Epithelial cell of alveolus of lung (primary cell): ENCODE data around the gene SLC35F5. TPM values are rescaled to one million over a fixed set of nuclear protein-coding genes. Genes with fewer than 3 reads are reported as not detected.

Experiments
- total RNA-seq: library from RNA; depleted of rRNA; stranded (reverse); fragments of >200 nt; gene quantifications from 2 replicates; pipeline ENCODE4 v1.2.1, GENCODE V29; 2015

SLC35F5 gene, protein sequence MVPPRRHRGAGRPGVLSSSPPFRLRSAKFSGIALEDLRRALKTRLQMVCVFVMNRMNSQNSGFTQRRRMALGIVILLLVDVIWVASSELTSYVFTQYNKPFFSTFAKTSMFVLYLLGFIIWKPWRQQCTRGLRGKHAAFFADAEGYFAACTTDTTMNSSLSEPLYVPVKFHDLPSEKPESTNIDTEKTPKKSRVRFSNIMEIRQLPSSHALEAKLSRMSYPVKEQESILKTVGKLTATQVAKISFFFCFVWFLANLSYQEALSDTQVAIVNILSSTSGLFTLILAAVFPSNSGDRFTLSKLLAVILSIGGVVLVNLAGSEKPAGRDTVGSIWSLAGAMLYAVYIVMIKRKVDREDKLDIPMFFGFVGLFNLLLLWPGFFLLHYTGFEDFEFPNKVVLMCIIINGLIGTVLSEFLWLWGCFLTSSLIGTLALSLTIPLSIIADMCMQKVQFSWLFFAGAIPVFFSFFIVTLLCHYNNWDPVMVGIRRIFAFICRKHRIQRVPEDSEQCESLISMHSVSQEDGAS
- 34.5 and 49.3 TPM in 2 replicates for total RNA-seq

DNA sequence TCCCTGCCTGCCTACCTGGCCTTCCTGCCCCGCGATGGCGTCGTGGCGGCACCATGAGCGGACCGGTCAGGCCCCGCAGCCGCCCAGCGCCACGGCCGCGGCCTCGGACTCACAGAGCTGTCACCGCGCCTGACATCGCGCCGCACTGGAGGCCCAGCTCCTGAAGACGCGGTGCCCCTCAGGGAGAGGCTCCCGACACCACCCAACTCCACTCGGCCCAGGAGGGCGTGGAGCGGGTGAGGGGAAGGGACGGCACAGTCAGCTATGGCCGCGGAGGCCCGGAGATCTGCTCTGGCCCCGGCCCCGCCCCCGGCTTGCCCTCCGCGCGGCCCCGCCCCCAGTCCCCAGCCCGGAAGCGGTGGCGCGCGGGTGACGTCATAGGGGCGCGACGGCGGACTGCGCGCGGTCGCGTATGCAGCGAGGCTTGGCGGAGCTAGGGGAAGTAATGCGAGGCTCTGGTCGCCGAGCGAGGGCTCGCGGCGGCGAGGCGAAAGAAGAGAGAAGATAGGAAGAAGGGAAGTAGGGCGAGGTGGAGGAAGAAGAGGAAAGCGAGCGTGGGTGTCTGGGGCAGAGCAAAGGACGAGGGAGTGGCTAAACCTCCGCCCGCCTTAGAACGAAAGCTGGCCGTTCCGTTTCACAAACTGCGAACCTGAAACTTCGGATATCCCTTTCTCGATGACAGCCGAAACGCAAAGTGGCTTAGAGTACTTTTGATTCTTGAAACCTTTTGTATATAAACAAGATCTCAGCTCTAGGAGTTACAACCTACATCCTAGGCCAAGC lies at the start of gene SLC35F5:
Gene SLC35F5, minus strand, starts transcription at position 288 of the 783 bp plus-strand sequence. Its CDS starts 233 bp downstream, at position 55.

Other genes with a start within 250 kb of the SLC35F5 start
- gene RABL2A, start 129.4 kb downstream of the SLC35F5 start, total RNA-seq: 1.3 and 5.3 TPM in 2 replicates
- gene ACTR3, start 133.4 kb upstream of the SLC35F5 start, total RNA-seq: 103 and 260 TPM in 2 replicates